Fibroblast of peridontal ligament (primary cell): ENCODE results near the gene RPS15.
A peak's percentile ranks its signal among the peaks of the same experiment; 100 is the strongest.

Experiments
- DNase-seq: peaks from one replicate; pipeline ENCODE4 v3.0.0-alpha.2; 2010; ENCODE audit errors: extremely low read depth

Gene RPS15

GRCh38 chr19:1401889-1402217, 36.3 kb upstream of the RPS15 start:
- no peak for DNase-seq

GRCh38 chr19:1402411-1403070, 35.7 kb upstream of the RPS15 start:
- DNase-seq = no peak

DNA sequence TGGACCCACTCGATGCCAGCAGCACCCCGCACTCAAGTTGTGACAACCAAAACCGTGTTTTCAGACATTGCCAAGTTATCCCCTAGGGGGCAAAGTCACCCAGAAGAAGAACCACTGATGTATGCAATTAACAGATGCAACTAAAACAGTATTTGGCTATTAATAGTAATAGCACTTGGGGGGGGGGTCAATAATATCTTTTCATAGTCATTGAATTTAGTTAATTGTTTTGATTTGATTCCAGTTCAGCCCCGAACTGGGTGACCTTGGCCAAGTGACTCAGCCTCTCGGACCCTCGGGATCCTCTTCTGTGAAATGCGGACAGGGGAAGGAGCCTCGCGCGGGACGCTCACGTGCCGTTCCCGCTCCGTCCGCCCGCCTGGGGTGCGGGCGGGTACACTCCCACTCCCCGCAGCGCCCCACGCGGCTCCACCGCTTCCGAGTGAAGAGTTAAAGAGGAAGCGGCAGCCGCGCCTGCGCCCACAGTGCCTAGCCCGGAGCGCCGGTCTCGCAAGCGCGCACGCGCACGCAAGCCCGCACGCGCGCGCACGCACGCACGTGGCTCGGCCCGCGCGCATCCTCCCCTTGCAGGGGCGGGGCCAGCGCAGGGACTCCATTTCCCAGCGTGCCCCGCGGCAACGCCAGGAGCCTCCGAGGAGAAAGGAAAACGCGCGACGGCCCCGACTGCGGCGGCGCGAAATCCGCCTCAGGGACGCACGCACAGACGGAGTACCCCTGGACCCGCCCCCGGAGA, 31.2 kb upstream of the RPS15 start:
- peak; percentile 96 for DNase-seq

DNA sequence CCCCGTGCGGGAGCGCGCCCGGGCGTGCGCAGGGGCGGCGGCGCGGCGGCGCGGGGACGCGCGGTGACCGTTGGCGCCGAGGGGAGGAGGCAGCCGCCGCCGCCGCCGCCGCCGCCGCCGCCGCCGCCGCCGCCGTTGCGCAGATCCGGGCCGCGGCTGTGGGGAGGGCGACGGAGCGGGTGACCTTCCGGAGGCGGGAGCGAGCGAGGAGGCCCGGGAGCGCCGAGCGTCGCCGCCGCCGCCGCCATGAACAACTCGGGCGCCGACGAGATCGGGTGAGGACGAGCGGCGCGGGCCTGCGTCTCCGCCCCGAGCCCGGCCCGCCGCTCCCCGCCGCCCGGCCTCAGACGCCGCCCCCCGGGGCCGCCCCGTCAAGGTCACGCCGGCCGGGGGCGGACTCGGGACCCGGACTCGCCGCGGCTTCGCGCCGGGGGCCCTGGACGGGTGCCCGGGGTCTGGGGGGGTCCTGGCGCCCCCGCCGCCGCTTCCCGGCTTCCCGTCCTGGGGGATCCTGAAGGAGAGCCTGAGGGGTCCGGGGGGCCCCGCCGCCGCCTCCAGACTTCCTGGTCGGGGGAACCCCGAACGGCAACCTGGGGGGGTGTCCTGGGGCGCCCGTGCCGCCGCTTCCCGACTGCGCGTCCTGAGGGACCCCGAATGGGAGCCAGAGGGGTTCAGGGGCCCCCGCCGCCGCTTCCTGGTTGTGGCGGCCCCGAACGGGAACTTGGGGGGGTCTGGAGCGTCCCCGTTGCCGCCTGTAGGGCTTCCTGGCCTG, 30.5 kb upstream of the RPS15 start, which contains the start of gene DAZAP1:
TSS of gene DAZAP1 (plus strand) at position 59 of the 772 bp plus-strand sequence. CDS start at position 247, 188 bp downstream.
- DNase-seq = peak; percentile 16

DNA sequence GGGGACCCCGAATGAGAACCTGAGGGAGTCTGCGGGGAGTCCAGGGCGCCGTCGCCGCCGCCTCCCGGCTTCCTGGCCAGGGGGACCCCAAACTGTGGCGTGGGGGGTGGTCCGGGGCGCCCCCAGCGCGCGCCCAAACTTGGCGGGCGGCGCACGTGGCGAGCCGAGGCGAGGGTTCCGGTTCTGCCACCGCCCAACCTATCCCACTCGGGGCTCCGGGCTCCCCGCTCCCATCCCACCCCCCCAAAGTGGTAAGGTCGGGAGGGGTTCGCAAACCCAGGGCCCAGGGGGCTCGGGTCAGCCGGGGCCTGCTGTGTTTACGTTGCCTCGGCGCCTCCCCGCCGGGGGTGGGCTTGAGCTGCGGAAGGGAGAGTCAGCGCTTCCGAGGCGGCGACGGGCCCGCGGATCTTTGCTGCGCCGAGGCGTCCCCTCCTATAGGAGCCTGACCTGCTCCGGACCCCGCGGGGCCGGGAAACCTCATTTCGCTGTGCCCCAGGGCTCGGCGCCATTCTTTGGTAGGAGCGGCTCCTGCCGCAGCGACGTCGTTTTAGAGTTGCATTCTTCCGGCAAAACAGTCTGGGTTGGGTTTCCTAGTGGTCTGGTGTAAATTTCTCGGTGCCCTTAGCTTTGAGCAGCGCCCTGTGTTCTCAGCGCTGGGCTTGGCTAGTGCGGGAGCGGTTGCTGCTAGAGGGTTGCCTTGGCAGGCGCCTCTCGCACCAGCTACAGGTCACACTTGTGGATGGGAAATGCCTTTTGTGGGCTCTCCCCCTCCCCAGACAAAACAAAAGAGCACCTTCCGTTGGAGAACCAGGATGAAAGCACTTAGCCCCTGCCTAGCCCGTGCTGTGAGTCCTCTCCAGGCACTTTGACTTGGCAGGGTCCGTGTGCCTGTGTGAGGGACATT, 29.6 kb upstream of the RPS15 start:
- peak; percentile 63 for DNase-seq

DNA sequence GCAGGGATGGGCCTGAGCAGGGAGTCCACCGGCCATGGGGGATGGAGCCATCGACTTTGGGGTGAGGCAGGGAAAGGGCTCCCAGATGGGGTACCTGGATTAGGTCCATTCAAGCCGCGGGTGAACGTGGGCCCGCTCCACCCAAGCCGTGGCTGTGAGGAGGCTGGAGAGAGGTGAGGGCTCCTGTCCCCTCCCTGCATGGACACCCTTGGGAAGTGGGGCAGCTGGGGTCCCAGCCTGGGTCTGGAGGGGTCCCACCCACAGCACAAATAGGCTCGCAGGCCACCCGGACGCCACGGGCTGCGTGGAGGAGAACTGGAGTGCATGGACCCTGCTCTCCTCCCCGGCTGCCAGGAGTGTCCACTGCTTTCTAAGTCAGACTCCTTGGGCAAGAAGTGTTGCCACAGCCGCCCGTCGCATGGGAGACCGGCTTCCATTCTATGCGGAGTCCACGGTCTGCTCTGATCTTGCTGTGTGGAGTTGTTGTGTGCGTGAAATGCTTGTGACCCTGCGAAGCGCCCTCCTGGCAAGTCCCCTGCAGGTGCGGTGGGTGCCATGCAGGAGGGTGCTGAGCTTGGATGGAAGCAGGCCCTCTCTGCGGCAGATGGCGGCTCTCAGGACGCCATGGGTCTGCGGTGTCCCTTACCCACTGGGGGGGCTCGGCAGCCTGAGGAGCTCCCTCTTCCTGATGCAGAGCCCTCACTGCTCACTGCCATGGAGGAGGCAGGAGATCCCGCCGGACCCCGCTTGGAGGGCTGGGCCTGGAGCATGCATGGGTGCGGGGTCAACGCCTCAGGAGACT, 28.8 kb upstream of the RPS15 start:
- no peak for DNase-seq

DNA sequence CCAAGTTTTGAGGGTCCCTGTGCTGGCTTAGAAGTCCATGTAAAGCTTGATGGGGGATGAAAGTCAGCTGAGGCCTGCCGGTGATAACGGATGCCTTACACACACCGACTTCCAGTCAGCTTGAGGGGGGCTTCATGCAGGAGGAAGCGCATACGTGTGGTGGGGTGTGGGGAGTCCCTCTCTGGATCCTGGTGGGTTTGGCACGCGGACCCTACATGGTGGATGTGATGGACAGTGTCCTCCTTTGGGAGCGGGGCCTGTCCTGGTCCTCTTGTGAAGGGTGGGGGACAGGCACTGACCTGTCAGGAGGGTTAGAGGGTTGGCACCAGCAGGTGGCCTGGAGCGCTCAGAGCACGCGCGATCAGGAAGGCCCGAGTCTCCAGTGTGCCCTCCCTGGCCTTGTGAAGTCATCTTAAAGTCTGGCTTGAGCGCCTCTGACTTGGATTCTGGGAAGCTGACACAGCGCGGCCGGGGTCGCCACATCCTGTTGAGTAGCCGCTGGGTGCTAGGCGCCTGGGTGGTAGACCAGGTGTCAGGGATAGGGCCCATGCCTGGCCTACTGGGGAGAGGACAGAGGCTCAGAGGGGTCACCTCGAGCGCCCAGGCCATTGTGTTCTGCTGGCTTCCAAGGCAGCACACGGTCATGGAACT, 27.9 kb upstream of the RPS15 start:
- no peak for DNase-seq

DNA sequence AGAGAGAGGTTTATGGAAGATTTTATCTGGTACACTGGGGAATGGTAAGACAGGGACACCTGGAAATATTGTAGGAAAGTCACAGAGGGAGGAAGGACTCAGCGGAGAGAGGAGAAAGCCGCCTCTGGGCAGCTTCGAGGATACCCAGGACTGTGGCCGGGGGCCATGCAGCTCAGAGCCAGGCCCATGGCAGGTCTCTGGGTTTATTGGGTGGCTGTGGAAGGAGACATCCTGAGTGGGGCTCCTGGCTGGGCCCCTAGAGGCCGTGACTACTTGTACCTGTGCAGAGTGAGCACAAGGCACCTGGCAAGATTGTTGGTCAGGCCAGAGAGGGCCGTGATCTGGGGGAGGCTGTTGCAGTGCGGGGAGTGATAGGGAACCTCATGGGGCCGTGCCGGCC, 27.4 kb upstream of the RPS15 start:
- no peak for DNase-seq

DNA sequence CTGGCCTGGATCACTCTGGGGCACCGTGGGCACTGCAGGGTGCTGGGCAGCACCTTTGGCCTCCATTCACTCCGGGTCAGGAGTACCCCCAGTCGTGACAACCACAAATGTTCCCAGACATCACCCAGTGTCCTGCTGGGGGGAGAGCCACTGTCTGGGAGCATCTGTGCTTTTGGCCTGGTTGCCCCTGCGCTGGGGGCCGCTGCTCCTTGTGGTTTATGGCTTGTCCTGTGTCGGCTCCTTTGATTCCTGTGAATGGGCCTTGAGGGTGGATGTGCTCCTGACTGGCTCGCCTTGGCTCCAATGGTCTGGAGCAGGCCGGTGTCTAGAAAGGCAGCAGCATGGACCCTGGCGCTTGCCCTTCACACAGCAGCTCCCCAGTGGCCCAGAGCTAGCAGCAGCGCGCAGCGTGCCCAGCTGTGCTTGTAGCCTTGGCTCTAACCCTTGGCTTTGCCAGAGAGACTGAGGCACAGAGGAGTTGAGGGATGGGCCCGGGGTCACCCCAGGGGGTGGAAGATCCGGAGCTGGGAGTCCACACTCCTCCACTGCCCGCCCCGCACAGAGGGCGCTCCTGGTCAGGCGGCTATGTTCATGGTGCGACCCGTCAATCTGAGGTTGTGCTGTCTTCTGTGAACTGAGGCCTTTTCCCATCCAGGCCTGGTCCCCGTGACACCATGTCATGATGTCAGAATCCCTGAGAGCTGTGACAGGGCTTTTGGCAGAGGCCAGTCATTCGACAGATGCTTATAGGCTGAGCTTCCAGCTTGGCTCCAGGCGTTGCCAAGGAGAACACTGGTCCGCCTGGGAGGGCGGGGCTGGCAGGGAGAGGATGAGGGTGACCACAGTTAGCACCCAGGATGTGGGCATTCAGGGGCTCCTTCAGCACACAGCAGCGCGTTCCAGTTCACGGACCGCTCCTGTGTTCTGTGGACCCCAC, 26.7 kb upstream of the RPS15 start:
- DNase-seq = peak; percentile 41

DNA sequence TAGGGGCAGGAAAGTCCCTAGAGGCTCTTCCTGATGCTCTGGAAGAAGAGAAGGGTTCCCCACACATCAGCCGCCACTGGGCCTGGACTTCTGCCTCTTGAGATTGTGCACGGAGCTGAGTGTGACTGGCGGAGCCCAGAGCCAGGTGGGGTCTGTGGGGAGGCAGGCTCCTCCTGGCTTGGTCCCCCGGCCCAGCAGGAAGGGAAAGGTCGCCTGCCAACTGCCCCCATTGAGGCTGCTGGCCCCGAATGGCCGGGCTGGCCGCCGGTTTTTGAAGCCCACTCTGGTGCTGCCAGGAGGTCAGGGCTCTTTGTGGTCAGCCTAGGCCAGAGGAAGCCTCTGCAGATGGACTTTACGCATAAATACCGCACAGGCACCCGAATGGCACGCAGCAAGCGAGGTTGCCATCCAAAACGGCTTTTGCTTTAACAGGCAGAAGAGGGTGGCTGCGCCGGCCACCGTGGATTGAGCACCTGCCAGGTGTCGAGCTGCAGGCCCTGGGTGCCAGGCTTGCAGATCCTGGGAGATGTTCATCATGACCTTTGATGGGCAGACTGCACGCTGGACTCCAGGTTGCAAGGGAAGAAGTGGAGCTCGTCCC, 25.8 kb upstream of the RPS15 start:
- DNase-seq = no peak

DNA sequence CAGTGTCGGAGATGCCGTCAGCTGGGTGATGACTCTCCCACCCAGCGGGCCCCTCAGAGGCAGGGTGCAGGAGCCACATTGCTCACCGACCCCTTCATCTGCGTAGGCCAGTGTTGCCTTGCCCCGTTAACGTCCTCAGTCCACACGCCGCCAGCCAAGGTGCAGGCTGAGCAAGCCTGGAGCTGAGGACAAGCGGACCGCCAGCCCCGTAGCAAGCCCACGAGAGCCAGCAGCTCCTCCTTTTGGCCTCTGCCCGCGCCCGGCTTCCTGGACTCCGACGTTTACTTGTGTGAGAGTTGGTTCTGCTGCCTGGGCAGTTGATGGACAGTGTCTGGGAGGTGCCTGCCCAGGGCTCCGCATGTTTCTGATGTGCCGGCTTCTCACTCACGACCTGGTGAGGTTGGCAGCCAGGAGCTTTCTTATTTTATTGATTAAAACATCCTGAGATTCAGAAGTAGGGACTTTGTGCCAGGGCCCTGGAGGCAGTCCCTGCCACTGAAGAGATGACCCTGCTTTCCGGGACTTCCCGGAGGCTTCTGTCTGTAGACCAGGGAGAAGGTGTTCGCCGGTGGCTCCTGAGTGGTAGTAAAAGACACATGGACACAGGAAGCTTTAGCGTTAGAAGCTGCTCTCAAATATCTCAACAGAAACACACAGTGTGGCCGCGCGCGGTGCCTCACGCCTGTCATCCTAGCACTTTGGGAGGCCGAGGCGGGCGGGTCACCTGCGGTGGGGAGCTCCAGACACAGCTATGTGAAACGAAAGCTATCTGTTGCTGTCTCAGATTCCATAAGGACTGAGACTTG, 25.0 kb upstream of the RPS15 start:
- no peak for DNase-seq

DNA sequence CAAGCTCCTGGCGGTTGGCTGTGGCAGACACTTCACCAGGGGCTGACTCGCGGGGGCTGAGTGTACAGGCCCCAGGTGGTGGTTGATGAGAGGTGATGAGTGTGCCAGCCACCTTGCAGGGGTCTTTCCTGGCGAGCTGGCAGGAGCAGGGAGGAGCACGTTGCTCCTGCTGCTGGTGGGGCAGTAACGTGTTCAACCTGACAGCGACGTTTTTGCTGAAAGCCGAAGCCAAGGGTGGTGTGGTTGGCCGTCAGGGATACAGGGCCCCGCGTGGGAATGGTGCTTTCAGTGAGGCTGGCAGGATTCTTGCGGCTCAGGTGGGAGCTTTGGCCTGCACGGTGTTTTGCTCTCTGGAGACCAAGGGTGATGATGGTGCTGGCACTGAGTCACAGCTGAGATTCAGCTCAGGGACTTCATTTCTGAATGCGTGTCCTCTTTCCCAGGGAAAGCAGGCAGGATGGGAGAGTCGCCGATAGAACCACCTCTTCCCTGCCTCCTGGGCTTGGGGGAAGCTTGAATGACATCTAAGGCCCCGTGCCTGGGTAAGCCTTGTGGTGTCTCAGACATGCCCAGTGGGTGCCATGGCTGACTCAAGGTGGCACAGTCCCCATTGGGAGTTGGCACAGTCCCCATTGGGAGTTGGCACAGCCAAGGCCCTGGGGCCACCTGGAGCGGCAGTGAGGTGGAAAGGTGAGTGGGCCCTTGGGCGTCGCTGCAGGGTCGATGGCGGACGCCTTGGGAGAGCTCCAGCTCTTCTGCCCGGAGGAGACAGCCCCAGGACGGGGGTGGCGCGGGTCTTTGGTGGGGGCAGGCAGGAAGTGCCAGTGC, 22.0 kb upstream of the RPS15 start:
- peak; percentile 25 for DNase-seq

GRCh38 chr19:1417145-1417544, 21.1 kb upstream of the RPS15 start:
- DNase-seq = peak; percentile 74

DNA sequence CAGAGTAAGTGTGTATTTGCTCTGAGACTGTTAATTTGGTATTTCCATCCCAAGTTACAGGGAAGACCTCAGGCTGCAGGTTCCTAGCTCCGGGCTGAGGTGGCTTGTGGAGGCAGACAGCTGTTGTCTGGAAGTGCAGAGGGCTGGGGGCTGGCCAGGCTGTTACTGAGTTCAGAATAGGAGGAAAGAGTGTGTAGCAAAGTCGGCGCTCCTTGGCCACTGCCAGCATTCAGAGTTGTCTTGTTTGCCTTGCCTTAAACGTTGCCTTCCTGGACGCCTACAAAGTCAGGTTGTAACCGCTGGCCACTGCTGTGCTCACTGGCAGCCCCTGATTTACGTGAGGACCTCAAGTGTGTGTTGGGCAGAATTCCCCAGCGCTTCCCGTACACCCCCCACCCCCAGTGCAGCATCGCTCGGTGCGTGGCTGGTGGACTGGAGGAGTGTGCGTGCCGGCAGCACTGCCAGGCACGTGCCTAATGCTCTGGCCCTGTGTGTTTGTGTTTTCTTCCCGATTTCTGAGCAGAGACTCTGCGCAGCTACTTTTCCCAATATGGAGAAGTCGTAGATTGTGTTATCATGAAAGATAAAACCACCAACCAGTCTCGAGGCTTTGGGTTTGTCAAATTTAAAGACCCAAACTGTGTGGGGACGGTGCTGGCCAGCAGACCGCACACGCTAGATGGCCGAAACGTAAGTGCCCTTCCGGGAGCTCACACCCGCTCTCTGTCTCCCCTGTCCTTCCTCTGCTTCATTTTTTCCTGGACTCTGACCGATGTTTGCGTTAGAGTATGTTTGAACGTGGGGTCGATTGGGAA, 20.3 kb upstream of the RPS15 start:
- DNase-seq = no peak

GRCh38 chr19:1418496-1418775, 19.8 kb upstream of the RPS15 start:
- no peak for DNase-seq

GRCh38 chr19:1418951-1419738, 19.1 kb upstream of the RPS15 start:
- DNase-seq = no peak
